Hepatocyte (in vitro differentiated cells): ENCODE data around the gene FBLN2.

Experiments
- EZH2phosphoT487 ChIP-seq: fragments of 200-600 bp; sonication (generic); IDR thresholded peaks from one replicate; pipeline ENCODE4 v1.6.1; 2018; ENCODE audit warnings: antibody characterized with exemption, mild to moderate bottlenecking, low read depth, moderate library complexity; ENCODE audit not compliant: unreplicated experiment, severe bottlenecking
- TF ChIP-seq, protein P1 (sequence below): fragments of 200-600 bp; sonication (generic); IDR thresholded peaks from 2 replicates; pipeline ENCODE4 v1.5.1; 2016; ENCODE audit warnings: antibody characterized with exemption, mild to moderate bottlenecking; ENCODE audit not compliant: poor library complexity

DNA sequence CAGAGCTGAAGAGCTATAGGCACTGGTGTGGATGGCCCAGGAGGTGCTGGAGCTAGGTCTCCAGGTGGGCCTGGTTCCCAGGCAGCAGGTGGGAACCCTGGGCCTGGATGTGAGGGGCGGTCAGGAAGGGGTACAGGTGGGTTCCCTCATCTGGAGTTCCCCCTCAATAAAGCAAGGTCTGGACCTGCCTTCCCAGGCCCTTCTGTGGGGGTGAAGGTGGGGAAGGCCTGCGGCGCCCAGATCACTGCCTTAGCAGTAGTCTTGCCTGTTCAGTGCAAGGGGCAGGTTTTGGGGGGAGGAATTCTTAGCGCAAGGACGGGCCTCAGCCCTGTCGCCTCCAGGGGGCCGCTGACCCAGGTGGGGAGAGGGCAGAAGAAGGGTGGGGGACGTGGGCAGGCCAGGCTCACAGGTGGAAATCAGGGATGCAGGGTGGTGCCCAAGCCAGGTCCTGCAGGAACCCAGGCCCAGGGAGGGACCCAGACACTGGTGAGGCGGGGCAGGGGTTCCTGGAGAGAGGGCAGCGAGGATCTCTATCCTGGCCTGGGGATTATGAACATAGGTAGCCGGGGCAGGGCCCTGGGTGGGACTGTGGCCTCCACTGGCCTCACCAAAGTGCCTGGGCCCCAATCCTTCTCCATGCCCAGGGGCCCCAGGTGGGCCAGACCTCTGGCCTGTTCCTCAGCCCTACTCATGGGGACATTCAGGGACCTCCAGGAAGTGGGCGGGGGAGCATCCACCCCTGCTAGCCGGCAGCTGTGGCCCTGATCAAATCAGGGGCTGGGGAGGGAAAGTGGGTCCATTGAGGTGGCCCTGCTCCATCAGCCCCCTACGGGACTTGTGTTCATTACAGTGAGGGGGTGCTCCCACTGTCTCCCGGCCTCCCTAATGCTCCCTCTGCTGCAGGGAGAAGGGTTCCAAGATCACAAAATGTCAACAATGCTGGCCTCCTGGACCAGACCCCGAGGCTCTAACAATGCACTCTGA lies 43.5 kb upstream of the FBLN2 start:
- TF ChIP-seq, protein P1, sequence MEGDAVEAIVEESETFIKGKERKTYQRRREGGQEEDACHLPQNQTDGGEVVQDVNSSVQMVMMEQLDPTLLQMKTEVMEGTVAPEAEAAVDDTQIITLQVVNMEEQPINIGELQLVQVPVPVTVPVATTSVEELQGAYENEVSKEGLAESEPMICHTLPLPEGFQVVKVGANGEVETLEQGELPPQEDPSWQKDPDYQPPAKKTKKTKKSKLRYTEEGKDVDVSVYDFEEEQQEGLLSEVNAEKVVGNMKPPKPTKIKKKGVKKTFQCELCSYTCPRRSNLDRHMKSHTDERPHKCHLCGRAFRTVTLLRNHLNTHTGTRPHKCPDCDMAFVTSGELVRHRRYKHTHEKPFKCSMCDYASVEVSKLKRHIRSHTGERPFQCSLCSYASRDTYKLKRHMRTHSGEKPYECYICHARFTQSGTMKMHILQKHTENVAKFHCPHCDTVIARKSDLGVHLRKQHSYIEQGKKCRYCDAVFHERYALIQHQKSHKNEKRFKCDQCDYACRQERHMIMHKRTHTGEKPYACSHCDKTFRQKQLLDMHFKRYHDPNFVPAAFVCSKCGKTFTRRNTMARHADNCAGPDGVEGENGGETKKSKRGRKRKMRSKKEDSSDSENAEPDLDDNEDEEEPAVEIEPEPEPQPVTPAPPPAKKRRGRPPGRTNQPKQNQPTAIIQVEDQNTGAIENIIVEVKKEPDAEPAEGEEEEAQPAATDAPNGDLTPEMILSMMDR = no peak
- no peak for TF ChIP-seq EZH2phosphoT487
